G401 (cell line): Measurements from ENCODE around the gene CT45A7. TPM values are rescaled to one million over a fixed set of nuclear protein-coding genes. Genes with fewer than 3 reads are reported as not detected.
"Not testable (repeated sequence)": the region's sequence is repeated elsewhere in the genome, so short reads cannot be mapped to it uniquely, and the experiment has no call there.

Source experiments
- DNase-seq: peaks from one replicate; pipeline ENCODE4 v3.0.0-alpha.2; 2015; ENCODE audit warnings: low spot score
- in situ Hi-C: cut with HindIII; loops from 2 replicates; pipeline ENCODE4 v1.10.0; 2016; ENCODE audit warnings: low sequenced_read_pairs, mixed read lengths
- total RNA-seq: library from RNA; depleted of rRNA; stranded (reverse); fragments of >200 nt; shearing (Covaris generic); gene quantifications from 2 replicates; pipeline ENCODE4 v1.2.3, GENCODE V29; 2014; rRNA removed

Gene CT45A7
- not detected in 2 replicates for total RNA-seq

- DNase-seq, in situ Hi-C loops: not testable (repeated sequence)
Observed at GRCh38 chrX:135837180-135837579, at the start of gene CT45A7. TSS of gene CT45A7 (minus strand) at chrX:135837280. CDS start at chrX:135833533, 3,747 bp downstream.

GRCh38 chrX:135882741-135883140 is 45.7 kb upstream of the CT45A7 start:
- DNase-seq, in situ Hi-C loops: not testable (repeated sequence)

GRCh38 chrX:135871712-135872111 is 34.6 kb upstream of the CT45A7 start, which contains the start of gene CT45A9:
TSS of gene CT45A9 (minus strand) at chrX:135871812. CDS start at chrX:135868061, 3,751 bp downstream.
- in situ Hi-C loops, DNase-seq: not testable (repeated sequence)

GRCh38 chrX:135854438-135854837 is 17.4 kb upstream of the CT45A7 start, which contains the start of gene CT45A8:
TSS of gene CT45A8 (minus strand) at chrX:135854538. CDS start at chrX:135850783, 3,755 bp downstream.
- in situ Hi-C loops, DNase-seq: not testable (repeated sequence)

GRCh38 chrX:135819912-135820311 is 17.2 kb downstream of the CT45A7 start, which contains the start of gene CT45A2:
TSS of gene CT45A2 (minus strand) at chrX:135820012. CDS start at chrX:135816265, 3,747 bp downstream.
- DNase-seq, in situ Hi-C loops: not testable (repeated sequence)

GRCh38 chrX:135802687-135803086 is 34.4 kb downstream of the CT45A7 start, which contains the start of gene CT45A6:
TSS of gene CT45A6 (minus strand) at chrX:135802787. CDS start at chrX:135798993, 3,794 bp downstream.
- in situ Hi-C loops, DNase-seq: not testable (repeated sequence)

GRCh38 chrX:135785403-135785802 is 51.7 kb downstream of the CT45A7 start, which contains the start of gene CT45A5:
TSS of gene CT45A5 (minus strand) at chrX:135785503. CDS start at chrX:135781729, 3,774 bp downstream.
- in situ Hi-C loops, DNase-seq: not testable (repeated sequence)

Other genes with a start within 250 kb of the CT45A7 start
- not detected in 2 replicates for gene CT45A1, start 123.6 kb downstream of the CT45A7 start, total RNA-seq
- 1.7 TPM in 1 of 2 replicates, not detected in the other for gene CT45A3, start 69.1 kb downstream of the CT45A7 start, total RNA-seq
- 0.61 TPM in 1 of 2 replicates, not detected in the other for gene CT45A5, start 51.8 kb downstream of the CT45A7 start, total RNA-seq
- not detected in 2 replicates for gene CT45A6, start 34.5 kb downstream of the CT45A7 start, total RNA-seq
- gene CT45A2, start 17.3 kb downstream of the CT45A7 start, total RNA-seq = not detected in 2 replicates
- gene CT45A8, start 17.3 kb upstream of the CT45A7 start, total RNA-seq = not detected in 2 replicates
- gene CT45A9, start 34.5 kb upstream of the CT45A7 start, total RNA-seq = not detected in 2 replicates
- gene CT45A10, start 56.2 kb upstream of the CT45A7 start, total RNA-seq = not detected in 2 replicates
- not detected in 2 replicates for gene SAGE1, start 56.4 kb upstream of the CT45A7 start, total RNA-seq
- gene MMGT1, start 136.7 kb upstream of the CT45A7 start, total RNA-seq = 16.6 and 21.1 TPM in 2 replicates
- gene SLC9A6, start 148.2 kb upstream of the CT45A7 start, total RNA-seq = 5.5 and 6.4 TPM in 2 replicates